Motor neuron (in vitro differentiated cells): ENCODE data around the gene ALOX5. TPM values are rescaled to one million over a fixed set of nuclear protein-coding genes. Genes with fewer than 3 reads are reported as not detected.

Source experiments
- ATAC-seq, 8 experiments: fragments of 200-7000 bp; cut with Tn5 transposase; replicated peaks in 6 of 8; 2 replicates each; pipeline ENCODE4 v1.8.0; 2021; ENCODE audit warnings: mild to moderate bottlenecking in 8 of 8, moderate library complexity in 8 of 8
- H3K27ac ChIP-seq, 2 donors: fragments of 250-450 bp; sonication (Bioruptor Pico); 2 replicates each; pipeline ENCODE4 v1.9.0; 2021; ENCODE audit warnings: antibody characterized with exemption in 2 of 2, mild to moderate bottlenecking in 2 of 2, moderate library complexity in 1 of 2
- H3K4me1 ChIP-seq, 2 donors: fragments of 250-450 bp; sonication (Bioruptor Pico); replicated peaks in 1 of 2; 2 replicates each; pipeline ENCODE4 v1.6.1; 2021; ENCODE audit warnings: antibody characterized with exemption in 2 of 2, mild to moderate bottlenecking in 2 of 2, moderate library complexity in 1 of 2
- H3K4me3 ChIP-seq, 5 donors: fragments of 250-450 bp; sonication (Bioruptor Pico); 2 replicates each; pipeline ENCODE4 v1.9.0; 2021; ENCODE audit warnings: antibody characterized with exemption in 5 of 5, mild to moderate bottlenecking in 5 of 5, moderate library complexity in 4 of 5
- WGBS, 10 experiments: fragments of 450-650 bp; shearing (Covaris generic); methylation state at CpG; one replicate each; pipeline ENCODE4 v1.0.0; 2022; 5-methylcytosine and 5-hydroxymethylcytosine counted together
- in situ Hi-C, 9 experiments: fragments of 400-800 bp; cut with MboI; loops; one replicate each; pipeline ENCODE4 v1.15.0; 2021; ENCODE audit warnings: low sequenced_read_pairs in 9 of 9, low pct_unique_long_range_greater_than_20kb in 2 of 9; ENCODE audit not compliant: unreplicated experiment in 9 of 9
- total RNA-seq, 8 experiments: library from RNA; unstranded; fragments of 300-600 nt; gene quantifications; 2 replicates each; pipeline versions ENCODE4 v1.2.3 to v1.2.4, GENCODE V29; 2022

The ALOX5 gene
- total RNA-seq, 8 experiments from 2014 or later = 0.38 to 3.7 (median 0.79) TPM

DNA sequence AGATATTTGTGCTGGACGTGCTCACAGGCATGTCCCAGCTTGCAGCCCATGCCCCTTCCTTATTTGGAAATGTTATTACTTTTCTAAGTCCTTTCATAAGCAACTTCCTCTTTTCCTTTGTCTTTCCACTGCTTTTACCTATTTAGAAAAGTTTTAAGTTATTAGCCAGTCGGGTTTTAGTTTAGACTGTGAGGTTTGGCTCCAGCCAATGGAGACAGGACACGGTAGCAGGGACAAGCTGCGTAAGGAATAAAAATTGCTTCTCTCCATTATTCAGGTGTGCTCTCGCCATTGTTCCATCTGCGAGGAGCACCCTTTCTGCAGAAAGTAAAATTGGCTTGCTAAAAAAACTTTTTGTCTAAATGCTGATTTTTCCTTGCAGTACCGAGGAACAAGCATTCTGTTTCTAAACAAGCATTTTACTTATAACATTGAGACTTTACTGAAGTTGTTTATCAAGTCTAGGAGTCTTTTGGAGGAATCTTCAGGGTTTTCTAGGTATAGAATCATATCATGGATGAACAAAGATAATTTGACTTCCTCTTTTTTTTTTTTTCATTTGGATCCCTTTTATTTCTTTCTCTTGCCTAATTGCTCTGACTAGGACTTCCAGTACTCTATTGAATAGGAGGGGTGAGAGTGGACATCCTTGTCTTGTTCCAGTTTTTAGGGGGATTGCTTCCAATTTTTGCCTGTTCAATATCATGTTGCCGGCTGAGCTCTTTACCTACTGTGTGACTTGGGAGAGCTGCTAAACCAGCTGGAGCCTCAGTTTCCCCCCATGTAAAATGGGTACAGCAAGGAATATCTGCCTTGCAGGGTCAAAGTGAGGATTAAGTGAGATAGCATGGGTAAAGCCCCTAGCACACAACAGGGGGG lies 63.8 kb downstream of the ALOX5 start:
- ATAC-seq = no peak
- in situ Hi-C loops = loop anchor here in 1 of 9 experiments (25.0 kb wide), 1 partner anchor 176 kb away; no protein-coding TSS in a partner anchor
- no peak overlapping the region for H3K27ac ChIP-seq
- no peak overlapping the region for H3K4me3 ChIP-seq
- WGBS, 10 experiments = 64 to 91% (median 77%) methylated on average over 2 to 8 of the region's 8 CpGs; no CpG with 5 or more reads in 1 of the 10 experiments
- H3K4me1 ChIP-seq = no peaks in the 10 kb centered on the region

DNA sequence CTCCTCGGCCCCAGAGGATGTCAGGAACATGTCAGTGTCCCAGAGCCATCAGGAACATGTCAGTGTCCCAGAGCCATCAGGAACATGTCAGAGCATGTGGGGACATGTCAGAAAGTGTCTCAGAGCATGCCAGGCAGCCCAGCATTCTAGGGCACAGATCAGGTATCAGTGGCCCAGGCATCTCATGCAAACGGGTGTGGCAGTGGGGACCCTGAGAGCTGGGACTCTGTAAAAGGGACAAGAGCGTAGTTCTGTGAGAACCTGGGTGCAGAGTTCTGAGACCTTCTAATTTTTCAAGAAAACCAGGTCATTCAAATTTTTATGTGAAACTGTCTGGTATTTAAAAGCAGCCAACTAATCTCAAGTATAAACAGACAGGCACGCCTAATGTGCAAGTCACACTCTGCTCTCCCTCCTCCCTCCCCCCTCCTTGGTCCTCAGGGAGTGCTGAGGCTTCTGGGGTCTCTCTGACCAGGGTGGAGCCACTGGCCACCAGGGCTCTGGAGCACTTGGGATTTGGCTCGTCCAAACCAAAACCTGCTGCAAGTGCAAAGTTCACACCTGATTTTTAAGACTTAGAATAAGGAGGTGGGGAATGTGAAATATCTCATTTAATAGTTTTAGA lies 64.6 kb downstream of the ALOX5 start:
- no peaks in the 10 kb centered on the region for H3K4me1 ChIP-seq
- peak in 2 of 8 experiments; percentile 79 to 85 for ATAC-seq
- in situ Hi-C loops = loop anchor here in 1 of 9 experiments (25.0 kb wide), 1 partner anchor 176 kb away; no protein-coding TSS in a partner anchor
- no peak overlapping the region for H3K27ac ChIP-seq
- H3K4me3 ChIP-seq = no peak overlapping the region
- 0 to 100% (median 70%) methylated on average over 1 to 4 of the region's 5 CpGs; no CpG with 5 or more reads in 2 of the 10 experiments for WGBS, 10 experiments

DNA sequence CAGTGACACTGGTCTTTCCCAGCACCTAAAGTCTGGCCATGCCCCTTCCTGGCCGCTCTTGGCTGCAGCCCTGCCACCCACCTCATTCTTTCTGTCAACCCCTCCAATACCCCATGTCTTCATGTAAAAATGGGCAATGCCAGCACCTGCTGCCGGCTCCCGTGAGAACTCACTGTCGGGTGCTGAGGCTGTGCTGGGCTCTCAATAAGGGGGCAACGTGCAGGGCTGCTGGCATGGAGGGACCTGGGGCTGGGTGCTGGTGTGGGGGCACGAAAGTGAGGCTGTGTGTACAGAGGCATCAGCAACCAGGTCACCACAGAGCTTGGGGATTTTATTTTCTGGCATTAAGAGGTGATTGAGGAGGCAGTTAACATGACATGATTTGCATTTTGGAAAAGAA lies 65.3 kb downstream of the ALOX5 start:
- H3K4me1 ChIP-seq = no peaks in the 10 kb centered on the region
- H3K27ac ChIP-seq = no peak overlapping the region
- H3K4me3 ChIP-seq = no peak overlapping the region
- 51 to 100% (median 74%) methylated on average over 1 to 6 of the region's 6 CpGs; no CpG with 5 or more reads in 4 of the 10 experiments for WGBS, 10 experiments
- no peak for ATAC-seq
- in situ Hi-C loops = loop anchor here in 1 of 9 experiments (25.0 kb wide), 1 partner anchor 177 kb away; no protein-coding TSS in a partner anchor

DNA sequence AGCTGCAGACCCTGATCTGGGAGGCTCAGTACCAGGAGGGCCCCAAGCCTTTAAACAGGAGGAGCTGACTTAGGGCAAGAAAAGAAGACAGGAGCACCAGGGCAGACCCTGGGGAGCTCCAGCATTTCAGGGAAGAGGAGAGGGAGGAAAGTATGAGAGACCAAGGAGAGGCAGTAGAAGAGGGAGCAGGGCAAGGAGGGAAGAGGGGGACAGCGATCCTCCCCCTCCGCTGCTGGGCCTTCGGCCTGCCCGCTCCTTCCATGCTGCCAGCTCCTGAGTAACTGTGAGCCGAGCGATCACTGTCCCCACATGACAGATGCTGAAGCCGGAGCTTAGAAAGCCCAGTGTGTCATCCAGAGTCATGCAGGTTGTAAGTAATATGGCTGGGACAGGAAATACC lies 65.9 kb downstream of the ALOX5 start:
- in situ Hi-C loops = loop anchor here in 1 of 9 experiments (25.0 kb wide), 1 partner anchor 178 kb away; no protein-coding TSS in a partner anchor
- Histone ChIP-seq H3K4me1 (no peaks in the 10 kb centered on the region), H3K4me3 (no peak overlapping the region), H3K27ac (no peak overlapping the region)
- no peak for ATAC-seq
- WGBS, 10 experiments = 20 to 80% (median 59%) methylated on average over 1 to 6 of the region's 7 CpGs; no CpG with 5 or more reads in 4 of the 10 experiments

DNA sequence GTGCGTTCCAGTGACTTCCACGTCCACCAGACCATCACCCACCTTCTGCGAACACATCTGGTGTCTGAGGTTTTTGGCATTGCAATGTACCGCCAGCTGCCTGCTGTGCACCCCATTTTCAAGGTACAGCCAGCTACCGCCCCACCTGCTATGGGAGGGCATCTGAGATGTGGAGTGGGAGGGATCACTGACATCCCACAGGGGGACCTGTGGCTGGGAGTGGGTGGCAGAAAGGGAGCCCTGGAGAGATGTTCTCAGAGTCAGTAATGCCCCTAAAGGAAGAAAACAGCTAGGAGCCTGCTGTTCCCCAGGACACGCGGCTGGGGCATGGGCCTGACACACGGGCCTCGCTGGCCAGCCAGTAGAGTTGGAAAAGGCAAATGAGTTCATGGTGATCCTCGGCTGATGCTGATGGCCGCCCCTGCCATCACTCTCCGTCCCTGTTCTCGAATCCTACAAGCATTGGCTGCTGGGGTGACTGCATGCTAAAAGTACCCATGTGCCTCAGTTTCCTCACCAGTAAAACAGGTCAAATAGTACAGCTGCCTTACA lies 66.6 kb downstream of the ALOX5 start:
- ATAC-seq = no peak
- Histone ChIP-seq H3K4me1 (no peaks in the 10 kb centered on the region), H3K27ac (no peak overlapping the region), H3K4me3 (no peak overlapping the region)
- 0 to 80% (median 68%) methylated on average over 1 to 8 of the region's 13 CpGs; no CpG with 5 or more reads in 4 of the 10 experiments for WGBS, 10 experiments
- in situ Hi-C loops = loop anchor here in 1 of 9 experiments (25.0 kb wide), 1 partner anchor 178 kb away; no protein-coding TSS in a partner anchor

DNA sequence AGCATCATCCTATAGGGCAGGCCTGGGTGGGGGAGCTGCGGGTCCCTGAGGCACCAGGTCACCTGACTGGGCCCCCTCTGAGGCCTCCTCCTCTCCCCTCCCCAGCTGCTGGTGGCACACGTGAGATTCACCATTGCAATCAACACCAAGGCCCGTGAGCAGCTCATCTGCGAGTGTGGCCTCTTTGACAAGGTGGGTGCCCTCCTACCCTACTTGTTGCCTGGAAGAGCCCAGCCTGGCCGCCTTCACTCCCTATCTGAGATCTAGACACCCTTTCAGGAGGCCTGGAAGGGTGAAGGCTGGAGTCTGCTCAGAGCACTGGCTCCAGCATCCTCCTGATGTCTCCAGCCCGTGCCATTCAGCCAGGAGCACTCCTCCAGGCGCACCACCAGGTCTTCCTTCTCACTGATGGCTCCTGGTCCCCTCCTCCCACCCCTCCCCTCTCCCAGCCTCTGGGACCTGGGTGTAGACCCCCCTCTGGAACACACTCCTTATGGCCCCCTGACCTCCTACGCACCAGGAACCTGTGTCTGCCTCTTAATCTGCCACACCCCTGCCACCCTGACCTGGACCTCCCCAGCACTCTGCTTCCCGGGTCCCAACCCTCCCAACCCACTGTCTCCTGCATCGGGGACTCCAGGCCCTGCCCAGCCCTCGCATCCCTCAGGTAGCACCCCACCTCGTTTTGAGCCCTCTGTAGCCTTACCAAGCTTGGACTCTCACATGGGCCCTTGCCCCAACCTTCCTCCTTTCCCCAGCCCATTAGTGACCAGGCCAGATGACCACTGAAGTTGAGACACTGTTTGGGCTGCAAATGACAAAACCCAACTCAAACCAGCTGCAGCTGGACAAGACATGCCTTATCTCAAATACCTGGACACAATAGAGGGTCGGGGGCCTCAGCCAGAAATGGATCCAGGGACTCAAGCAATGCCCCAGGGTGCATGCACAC lies 67.5 kb downstream of the ALOX5 start:
- 17 to 92% (median 30%) methylated on average over 1 to 2 of the region's 13 CpGs; no CpG with 5 or more reads in 5 of the 10 experiments for WGBS, 10 experiments
- ATAC-seq = no peak
- in situ Hi-C loops = loop anchor here in 1 of 9 experiments (25.0 kb wide), 1 partner anchor 179 kb away; no protein-coding TSS in a partner anchor
- Histone ChIP-seq H3K4me1 (no peaks in the 10 kb centered on the region), H3K27ac (no peak overlapping the region), H3K4me3 (no peak overlapping the region)

DNA sequence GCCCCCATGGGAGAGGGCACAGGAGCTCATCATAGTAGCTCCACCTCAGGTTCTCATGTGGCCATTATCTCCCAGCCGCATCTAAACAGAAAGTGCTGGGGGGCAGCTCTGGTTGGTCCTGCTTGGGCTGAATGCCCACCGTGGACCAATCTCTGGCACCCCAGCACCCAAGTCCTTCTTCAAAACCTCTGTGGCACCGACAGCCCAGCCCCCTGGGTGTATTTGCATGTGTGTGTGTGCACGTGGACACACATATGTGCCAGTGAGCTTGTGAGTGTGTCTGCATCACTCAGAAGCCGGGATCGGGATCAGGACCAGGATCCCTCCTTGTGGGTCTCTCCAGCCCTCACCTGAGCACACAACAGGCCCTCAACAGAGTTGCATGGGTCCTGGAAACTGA lies 68.2 kb downstream of the ALOX5 start:
- WGBS, 10 experiments = 60 to 85% (median 74%) methylated on average over 1 to 6 of the region's 6 CpGs; no CpG with 5 or more reads in 6 of the 10 experiments
- H3K4me1 ChIP-seq = no peaks in the 10 kb centered on the region
- no peak overlapping the region for H3K27ac ChIP-seq
- ATAC-seq = no peak
- no peak overlapping the region for H3K4me3 ChIP-seq
- in situ Hi-C loops = loop anchor here in 1 of 9 experiments (25.0 kb wide), 1 partner anchor 180 kb away; no protein-coding TSS in a partner anchor

DNA sequence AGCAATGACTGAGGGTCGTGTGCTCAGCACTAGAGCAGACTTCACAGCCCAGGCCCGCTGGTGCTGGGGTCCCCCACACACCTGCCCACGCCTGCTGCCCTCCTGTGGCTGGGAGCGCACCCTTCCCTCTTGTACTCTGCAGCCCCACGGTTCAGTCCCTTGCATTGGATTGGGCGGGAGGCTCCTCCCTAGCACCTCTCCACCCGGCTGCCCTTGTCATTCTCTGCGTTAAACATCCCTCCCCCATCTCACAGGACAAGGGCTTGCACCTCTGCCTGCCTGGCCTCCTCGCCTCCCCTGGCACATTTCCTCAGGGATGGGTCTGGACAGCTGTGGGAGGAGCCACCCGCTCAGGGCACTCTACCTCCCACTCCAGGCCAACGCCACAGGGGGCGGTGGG lies 68.6 kb downstream of the ALOX5 start:
- Histone ChIP-seq H3K27ac (no peak overlapping the region), H3K4me1 (no peaks in the 10 kb centered on the region), H3K4me3 (no peak overlapping the region)
- 40 to 60% (median 42%) methylated on average over 1 to 2 of the region's 12 CpGs; no CpG with 5 or more reads in 7 of the 10 experiments for WGBS, 10 experiments
- in situ Hi-C loops = loop anchor here in 1 of 9 experiments (25.0 kb wide), 1 partner anchor 180 kb away; no protein-coding TSS in a partner anchor
- peak in 1 of 8 experiments; percentile 34 for ATAC-seq

DNA sequence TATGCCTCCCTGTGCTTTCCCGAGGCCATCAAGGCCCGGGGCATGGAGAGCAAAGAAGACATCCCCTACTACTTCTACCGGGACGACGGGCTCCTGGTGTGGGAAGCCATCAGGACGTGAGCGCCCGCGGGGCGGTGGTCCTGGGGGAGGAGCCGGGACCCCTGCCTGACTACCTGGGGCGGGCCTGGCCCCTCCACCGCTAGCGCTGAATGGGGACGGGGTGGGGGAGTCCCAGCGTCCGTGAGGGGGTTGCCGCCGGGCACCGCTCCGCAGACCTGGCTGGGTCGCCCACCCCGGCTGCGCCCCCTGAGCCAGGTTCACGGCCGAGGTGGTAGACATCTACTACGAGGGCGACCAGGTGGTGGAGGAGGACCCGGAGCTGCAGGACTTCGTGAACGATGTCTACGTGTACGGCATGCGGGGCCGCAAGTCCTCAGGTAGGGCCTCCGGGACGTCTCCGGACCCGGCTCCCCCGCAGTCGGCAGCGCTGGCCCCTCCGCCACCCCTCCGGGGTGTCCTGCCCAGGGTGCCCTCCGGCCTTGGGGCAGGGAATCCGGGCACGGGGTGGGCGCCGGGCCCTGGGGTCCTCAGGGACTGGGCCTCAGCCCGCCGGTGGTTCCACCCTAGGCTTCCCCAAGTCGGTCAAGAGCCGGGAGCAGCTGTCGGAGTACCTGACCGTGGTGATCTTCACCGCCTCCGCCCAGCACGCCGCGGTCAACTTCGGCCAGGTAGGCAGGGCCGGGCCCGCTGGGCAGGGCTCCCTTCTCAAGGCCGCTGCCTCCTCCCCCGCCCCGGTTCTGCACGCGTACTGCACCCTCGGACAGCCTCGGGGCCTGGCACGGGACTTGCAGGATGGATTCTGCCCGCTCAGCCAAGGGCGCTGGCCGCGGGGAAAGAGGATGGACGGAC lies 69.3 kb downstream of the ALOX5 start:
- Histone ChIP-seq H3K4me3 (no peak overlapping the region), H3K27ac (no peak overlapping the region), H3K4me1 (no peaks in the 10 kb centered on the region)
- ATAC-seq = no peak
- in situ Hi-C loops = loop anchor here in 1 of 9 experiments (25.0 kb wide), 1 partner anchor 181 kb away; no protein-coding TSS in a partner anchor
- no CpG with 5 or more reads among the region's 76 CpGs for WGBS, 10 experiments

DNA sequence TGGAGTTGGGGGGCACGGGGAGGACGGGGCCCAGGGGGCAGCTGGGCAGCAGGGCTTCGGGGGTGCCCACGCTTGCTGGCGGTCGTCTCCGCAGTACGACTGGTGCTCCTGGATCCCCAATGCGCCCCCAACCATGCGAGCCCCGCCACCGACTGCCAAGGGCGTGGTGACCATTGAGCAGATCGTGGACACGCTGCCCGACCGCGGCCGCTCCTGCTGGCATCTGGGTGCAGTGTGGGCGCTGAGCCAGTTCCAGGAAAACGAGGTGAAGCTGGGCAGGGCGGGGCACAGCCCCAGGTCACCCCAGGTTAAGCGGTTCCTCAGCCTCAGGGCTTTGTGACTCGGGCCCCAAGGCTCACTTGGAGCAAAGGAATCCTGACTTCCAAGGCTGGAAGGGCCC lies 70.0 kb downstream of the ALOX5 start:
- H3K27ac ChIP-seq = no peak overlapping the region
- H3K4me3 ChIP-seq = no peak overlapping the region
- no peak for ATAC-seq
- 80% methylated on average over 1 of the region's 24 CpGs; no CpG with 5 or more reads in 9 of the 10 experiments for WGBS, 10 experiments
- in situ Hi-C loops = loop anchor here in 1 of 9 experiments (25.0 kb wide), 1 partner anchor 182 kb away; no protein-coding TSS in a partner anchor
- no peaks in the 10 kb centered on the region for H3K4me1 ChIP-seq
